Measurements from ENCODE around the gene HBG1.

- TF ChIP-seq POLR2AphosphoS5 (IDR thresholded peaks at IDR 0.05; ENCODE audit: low read depth, low read length) (no peak), TAF1 (IDR thresholded peaks at IDR 0.05; ENCODE audit: borderline replicate concordance, insufficient read depth, low read length) (no peak), SIN3A (IDR thresholded peaks at IDR 0.05; ENCODE audit: borderline replicate concordance, insufficient read depth, low read length) (no peak)
- TF ChIP-seq, protein P1, sequence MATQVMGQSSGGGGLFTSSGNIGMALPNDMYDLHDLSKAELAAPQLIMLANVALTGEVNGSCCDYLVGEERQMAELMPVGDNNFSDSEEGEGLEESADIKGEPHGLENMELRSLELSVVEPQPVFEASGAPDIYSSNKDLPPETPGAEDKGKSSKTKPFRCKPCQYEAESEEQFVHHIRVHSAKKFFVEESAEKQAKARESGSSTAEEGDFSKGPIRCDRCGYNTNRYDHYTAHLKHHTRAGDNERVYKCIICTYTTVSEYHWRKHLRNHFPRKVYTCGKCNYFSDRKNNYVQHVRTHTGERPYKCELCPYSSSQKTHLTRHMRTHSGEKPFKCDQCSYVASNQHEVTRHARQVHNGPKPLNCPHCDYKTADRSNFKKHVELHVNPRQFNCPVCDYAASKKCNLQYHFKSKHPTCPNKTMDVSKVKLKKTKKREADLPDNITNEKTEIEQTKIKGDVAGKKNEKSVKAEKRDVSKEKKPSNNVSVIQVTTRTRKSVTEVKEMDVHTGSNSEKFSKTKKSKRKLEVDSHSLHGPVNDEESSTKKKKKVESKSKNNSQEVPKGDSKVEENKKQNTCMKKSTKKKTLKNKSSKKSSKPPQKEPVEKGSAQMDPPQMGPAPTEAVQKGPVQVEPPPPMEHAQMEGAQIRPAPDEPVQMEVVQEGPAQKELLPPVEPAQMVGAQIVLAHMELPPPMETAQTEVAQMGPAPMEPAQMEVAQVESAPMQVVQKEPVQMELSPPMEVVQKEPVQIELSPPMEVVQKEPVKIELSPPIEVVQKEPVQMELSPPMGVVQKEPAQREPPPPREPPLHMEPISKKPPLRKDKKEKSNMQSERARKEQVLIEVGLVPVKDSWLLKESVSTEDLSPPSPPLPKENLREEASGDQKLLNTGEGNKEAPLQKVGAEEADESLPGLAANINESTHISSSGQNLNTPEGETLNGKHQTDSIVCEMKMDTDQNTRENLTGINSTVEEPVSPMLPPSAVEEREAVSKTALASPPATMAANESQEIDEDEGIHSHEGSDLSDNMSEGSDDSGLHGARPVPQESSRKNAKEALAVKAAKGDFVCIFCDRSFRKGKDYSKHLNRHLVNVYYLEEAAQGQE (IDR thresholded peaks at IDR 0.05; ENCODE audit: insufficient read depth in 1 of 2, low read depth in 2 of 2, low read length in 2 of 2): no peak
Observed at GRCh38 chr11:5265832-5266231, 16.2 kb upstream of the HBG1 start.

Measured in PFSK-1 (cell line).